ENCODE results near the gene MYL5.

DNA sequence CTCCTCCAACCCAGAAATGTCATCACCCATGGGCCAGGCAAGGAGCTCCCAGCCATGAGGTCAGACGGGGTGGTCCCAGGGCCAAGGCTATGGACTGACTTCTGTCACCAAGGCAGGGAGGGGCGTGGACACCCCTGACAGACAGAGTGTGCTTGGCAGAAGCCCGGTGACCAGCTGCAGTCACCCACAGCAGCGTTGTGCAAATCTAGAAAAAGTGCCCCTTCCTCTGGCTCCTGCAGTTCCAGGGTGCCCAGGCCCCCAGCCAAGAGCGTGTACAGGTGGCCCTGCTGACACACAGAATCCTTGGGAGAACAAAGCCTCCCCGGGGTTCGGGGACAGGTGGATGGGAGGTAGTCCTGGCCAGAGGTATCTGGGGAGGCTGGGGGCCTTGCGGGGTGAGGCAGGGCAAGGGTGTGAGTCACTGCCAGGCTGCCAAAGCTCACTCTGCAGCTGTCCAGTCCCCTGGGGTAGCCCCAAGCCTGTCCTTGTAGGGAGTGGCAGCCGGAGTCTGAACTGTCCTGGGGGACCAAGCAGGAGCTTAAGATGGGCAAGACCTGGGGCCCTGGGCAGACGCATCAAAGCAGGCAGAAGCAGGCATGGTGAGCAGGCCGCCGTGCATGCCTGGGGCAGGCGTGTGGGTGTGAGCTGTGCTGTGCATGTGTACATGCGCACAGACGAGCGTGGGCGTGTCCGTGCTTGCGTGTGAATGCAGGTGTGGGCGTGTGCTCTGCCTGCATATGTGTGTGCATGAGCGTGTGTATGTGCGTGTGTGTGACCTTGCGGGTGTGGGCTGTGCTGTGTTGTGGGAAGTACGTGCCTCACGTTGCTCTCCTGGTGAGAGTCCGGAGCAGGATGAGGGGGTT, 3.3 kb downstream of the MYL5 start:
- TF ChIP-seq, protein P1, sequence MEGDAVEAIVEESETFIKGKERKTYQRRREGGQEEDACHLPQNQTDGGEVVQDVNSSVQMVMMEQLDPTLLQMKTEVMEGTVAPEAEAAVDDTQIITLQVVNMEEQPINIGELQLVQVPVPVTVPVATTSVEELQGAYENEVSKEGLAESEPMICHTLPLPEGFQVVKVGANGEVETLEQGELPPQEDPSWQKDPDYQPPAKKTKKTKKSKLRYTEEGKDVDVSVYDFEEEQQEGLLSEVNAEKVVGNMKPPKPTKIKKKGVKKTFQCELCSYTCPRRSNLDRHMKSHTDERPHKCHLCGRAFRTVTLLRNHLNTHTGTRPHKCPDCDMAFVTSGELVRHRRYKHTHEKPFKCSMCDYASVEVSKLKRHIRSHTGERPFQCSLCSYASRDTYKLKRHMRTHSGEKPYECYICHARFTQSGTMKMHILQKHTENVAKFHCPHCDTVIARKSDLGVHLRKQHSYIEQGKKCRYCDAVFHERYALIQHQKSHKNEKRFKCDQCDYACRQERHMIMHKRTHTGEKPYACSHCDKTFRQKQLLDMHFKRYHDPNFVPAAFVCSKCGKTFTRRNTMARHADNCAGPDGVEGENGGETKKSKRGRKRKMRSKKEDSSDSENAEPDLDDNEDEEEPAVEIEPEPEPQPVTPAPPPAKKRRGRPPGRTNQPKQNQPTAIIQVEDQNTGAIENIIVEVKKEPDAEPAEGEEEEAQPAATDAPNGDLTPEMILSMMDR (IDR thresholded peaks at IDR 0.05; ENCODE audit: low read length): no peak
- TF ChIP-seq EZH2 (IDR thresholded peaks at IDR 0.05; ENCODE audit: borderline replicate concordance, low read length): no peak
